ENCODE results near the gene U2AF2. TPM values are rescaled to one million over a fixed set of nuclear protein-coding genes. Genes with fewer than 3 reads are reported as not detected.

The U2AF2 gene
- total and polyA plus RNA-seq, 2 experiments from 2014 or later: 73.1 to 233 TPM

GRCh38 chr19:55712804-55713631, 58.2 kb downstream of the U2AF2 start (continued):
- TF ChIP-seq ETS1 (IDR thresholded peaks at IDR 0.05) (no peak), JUNB (IDR thresholded peaks at IDR 0.05; ENCODE audit: unreplicated experiment) (no peak), STAT1 (IDR thresholded peaks at IDR 0.05; ENCODE audit: unreplicated experiment) (no peak), EZH2 (IDR thresholded peaks at IDR 0.05; ENCODE audit: low read depth, unreplicated experiment) (no peak), ZNF331 (CRISPR knock-in tag; IDR thresholded peaks at IDR 0.05; ENCODE audit: low read depth) (no peak)

GRCh38 chr19:55716531-55716930, 61.7 kb downstream of the U2AF2 start:
- H3K4me2 ChIP-seq: no peak overlapping the region
- peaks cover 26% of the 10 kb centered on the region for H3K27me3 Mint-ChIP-seq (ENCODE audit: insufficient read depth, low read depth, poor library complexity)
- no peaks in the 10 kb centered on the region for H3K4me1 Mint-ChIP-seq
- peaks cover 57% of the 10 kb centered on the region for H3K36me3 Mint-ChIP-seq (ENCODE audit: low read depth)
- H3K9me3 Mint-ChIP-seq: peaks cover 94% of the 10 kb centered on the region
- no peak for DNase-seq (ENCODE audit: low spot score)
- H3K4me1 ChIP-seq (ENCODE audit: insufficient read depth): no peaks in the 10 kb centered on the region
- H2AFZ ChIP-seq: no peak overlapping the region
- no peaks in the 10 kb centered on the region for H4K20me1 ChIP-seq (replicated peaks; ENCODE audit: insufficient read depth)
- H3K36me3 ChIP-seq (ENCODE audit: insufficient read depth): peaks cover 3% of the 10 kb centered on the region; the same call in 1 of the 2 replicates
- no peaks in the 10 kb centered on the region for H3K79me2 ChIP-seq (replicated peaks; ENCODE audit: insufficient read depth)
- no peak for TF ChIP-seq CREB1 (CRISPR knock-in tag; IDR thresholded peaks at IDR 0.05; ENCODE audit: low read depth)
- no peak for TF ChIP-seq CTCF (conservative IDR thresholded peaks at IDR 0.05; ENCODE audit: low read depth in 2 of 2)
- no peak for TF ChIP-seq ETS1 (IDR thresholded peaks at IDR 0.05)
- TF ChIP-seq POLR2AphosphoS5 (IDR thresholded peaks at IDR 0.05; ENCODE audit: low read depth): no peak
- TF ChIP-seq NANOG (IDR thresholded peaks at IDR 0.05; ENCODE audit: borderline replicate concordance): no peak
- TF ChIP-seq EZH2 (IDR thresholded peaks at IDR 0.05; ENCODE audit: low read depth, unreplicated experiment): no peak
- no peak for TF ChIP-seq ZNF462 (CRISPR knock-in tag; IDR thresholded peaks at IDR 0.05)
- no peak for ATAC-seq
- H3K27me3 ChIP-seq (ENCODE audit: insufficient read depth): no peaks in the 10 kb centered on the region
- no peak overlapping the region for H3K4me3 ChIP-seq
- no peak overlapping the region for H3K4me3 Mint-ChIP-seq
- no peak overlapping the region for H3K27ac ChIP-seq (ENCODE audit: low read depth)
- no peaks in the 10 kb centered on the region for H3F3A ChIP-seq (replicated peaks; ENCODE audit: low read depth)
- no peak overlapping the region for H3K27ac Mint-ChIP-seq
- H3K9me2 ChIP-seq (ENCODE audit: insufficient read depth): no peaks in the 10 kb centered on the region

Data from GM23338 (cell line).